GM18868 (cell line): ENCODE results near the gene GBP1.
"Not testable (repeated sequence)": the region's sequence is repeated elsewhere in the genome, so short reads cannot be mapped to it uniquely, and the experiment has no call there.

Source experiments
- ATAC-seq: cut with Tn5 transposase; IDR thresholded peaks from one replicate; pipeline ENCODE4 v1.9.1; 2021; ENCODE audit warnings: mild to moderate bottlenecking, moderate library complexity; ENCODE audit not compliant: unreplicated experiment

GBP1 gene

GRCh38 chr1:89065079-89065868, at the start of gene GBP1:
GBP1 (minus strand) TSS chr1:89065208; CDS start chr1:89063234, 1,974 bp downstream.
- ATAC-seq, result peak; percentile 80

GRCh38 chr1:89114662-89115061, 49.7 kb upstream of the GBP1 start:
- ATAC-seq, result no peak

DNA sequence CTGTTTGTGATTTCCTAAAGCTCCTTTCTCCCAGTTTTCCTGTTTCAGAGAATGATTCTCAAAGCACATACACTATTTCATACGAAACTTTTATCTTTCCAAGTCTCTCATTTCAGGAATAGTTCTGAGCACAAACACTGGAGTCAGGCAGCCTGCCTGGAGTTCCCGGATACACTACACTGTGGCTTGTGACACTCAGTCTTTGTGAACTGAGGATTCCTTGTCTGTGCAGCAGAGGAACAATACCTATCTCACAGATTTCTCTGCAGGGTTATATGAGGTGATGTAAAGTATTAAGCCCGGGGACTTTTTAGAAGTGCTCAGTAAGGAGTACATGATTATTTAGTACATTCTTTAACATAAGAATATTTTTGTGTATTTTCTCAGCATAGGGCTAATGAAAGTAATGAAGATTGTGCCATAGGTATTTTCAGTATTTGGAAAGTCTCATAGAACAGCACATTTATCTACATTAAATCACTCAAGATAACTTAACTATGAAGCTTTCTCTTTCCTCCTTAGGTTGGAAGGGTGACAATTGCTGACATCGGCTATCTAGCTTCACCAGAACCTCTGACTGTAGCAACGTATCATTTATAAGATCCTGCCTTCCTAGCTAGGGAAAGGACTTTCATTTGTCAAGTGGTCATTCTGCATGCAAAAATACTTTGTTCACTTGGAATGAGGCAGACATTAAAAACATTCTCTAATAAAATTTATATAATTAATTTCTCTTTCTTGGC, 48.0 kb upstream of the GBP1 start:
- ATAC-seq, result no peak

- ATAC-seq, result no peak
Measured at GRCh38 chr1:89104687-89105086, 39.7 kb upstream of the GBP1 start.

DNA sequence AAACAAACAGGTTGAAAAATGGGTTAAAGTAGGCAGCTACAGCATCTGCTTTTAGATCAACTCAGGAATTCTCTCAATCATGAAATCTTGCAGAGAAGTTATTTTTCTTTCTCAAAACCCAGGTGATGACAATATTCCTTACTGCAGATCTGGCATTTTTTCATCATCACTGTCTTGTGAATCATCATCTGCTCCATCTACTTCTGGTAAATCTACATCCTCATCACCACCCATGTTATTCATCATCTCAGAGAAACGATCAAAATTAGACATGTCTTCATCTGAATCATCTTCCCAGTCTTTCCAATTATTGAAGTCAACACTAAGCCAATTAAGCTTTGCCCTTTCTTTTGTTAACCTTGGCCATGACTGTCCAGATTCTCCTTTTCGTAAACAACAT, 39.1 kb upstream of the GBP1 start:
- no peak for ATAC-seq

- ATAC-seq, result no peak
Measured at GRCh38 chr1:89102021-89102420, 37.0 kb upstream of the GBP1 start.

GRCh38 chr1:89100412-89100811, 35.4 kb upstream of the GBP1 start:
- no peak for ATAC-seq

GRCh38 chr1:89098857-89099256, 33.8 kb upstream of the GBP1 start:
- ATAC-seq, result no peak

GRCh38 chr1:89095737-89096136, 30.7 kb upstream of the GBP1 start:
- no peak for ATAC-seq

GRCh38 chr1:89089962-89090361, 25.0 kb upstream of the GBP1 start:
- ATAC-seq, result no peak

DNA sequence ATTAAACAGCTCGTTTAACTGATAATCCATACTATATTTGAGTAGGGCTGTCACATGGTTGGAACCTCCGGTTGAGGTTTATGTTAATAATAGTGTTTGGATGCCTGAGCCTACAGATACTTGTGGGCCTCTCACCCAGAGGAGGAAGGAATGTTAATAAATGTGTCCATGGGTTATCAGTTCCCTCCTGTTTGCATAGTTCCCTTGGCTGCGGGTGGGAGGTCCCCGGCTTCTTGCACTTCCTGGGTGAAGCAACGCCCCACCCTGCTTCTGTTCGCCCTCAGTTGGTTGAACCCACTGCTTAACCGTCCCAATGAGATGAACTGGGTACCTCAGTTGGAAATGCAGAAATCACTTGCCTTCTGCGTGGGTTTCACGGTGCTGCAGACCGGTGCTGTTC, 23.6 kb upstream of the GBP1 start:
- no peak for ATAC-seq

DNA sequence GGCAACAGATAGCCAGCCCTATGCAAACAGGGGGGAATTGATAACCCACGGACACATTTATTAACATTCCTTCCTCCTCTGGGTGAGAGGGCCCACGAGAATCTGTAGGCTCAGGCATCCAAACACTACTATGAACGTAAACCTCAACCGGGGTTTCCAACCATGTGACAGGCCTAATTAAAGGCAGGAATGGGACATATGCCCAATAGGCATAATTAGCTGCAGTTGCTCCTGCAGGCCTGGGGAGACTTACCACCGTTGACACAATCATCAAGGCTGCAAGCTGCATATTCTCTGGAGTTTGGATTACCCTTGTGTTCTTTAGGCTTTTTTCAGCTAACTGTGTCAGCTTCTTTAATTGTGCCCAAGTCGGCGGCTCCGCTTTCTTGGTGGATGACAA, 22.2 kb upstream of the GBP1 start:
- no peak for ATAC-seq

DNA sequence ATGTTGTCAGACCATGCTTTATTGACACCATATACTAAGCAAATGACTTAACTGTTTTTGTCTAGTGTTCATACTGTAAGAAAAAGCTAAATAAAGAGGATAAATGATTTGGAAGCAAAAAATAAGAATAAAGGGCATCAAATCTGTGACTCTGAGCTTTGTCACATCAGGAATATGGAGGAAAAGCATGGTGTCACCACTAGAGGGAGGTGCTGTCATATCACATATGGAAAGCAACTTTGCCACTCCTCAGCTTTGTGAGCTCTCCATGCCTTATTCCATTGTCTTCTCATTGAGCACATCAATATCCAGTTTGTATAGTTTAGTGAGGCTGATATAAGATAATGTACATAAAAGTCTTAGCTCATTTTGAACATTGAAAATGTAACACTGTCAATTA, 20.8 kb upstream of the GBP1 start:
- no peak for ATAC-seq

DNA sequence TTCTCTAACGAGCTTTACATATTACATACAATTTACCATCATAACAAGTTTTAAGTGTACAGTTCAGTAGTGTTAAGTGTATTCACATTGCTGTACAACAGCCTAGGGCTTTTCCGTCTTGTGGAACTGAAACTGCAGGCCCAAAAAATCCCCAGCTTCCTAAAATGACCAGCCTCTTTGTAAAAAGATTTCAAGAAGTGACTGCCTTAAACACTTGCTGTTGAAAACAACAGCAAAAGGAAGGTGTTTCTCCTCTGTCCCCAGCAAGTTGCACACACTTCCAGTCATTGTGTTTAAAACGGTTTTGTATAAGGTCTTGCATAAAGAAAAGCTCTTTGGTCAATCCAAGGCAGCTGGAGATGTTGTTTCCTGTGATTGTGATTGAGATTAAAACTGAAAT, 16.0 kb upstream of the GBP1 start:
- peak; percentile 74 for ATAC-seq

- not testable (repeated sequence) for ATAC-seq
Measured at GRCh38 chr1:89080068-89080467, 15.1 kb upstream of the GBP1 start.

- ATAC-seq, result not testable (repeated sequence)
Measured at GRCh38 chr1:89072466-89073065, 7.6 kb upstream of the GBP1 start.

- ATAC-seq, result no peak
Measured at GRCh38 chr1:89070509-89070908, 5.5 kb upstream of the GBP1 start.

DNA sequence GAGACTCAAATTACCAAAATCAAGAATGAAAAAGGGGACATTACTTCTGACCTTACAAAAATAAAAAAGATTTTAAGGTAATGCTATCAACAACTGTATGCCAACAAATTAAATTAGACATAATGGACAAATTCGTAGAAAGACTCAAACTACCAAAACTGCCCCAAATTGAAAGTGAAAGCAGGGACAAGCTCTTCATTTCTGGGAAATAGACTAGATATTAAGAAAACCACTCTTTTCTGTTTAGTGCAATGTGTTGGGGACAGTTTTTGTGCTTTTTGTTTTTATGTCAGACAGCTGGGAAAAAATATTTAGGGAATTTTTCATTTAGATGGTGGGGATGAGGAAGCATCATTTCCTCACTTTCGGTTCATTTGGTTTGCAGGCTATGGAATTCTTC, 4.9 kb upstream of the GBP1 start:
- ATAC-seq, result no peak

- ATAC-seq, result no peak
Measured at GRCh38 chr1:89068291-89068690, 3.3 kb upstream of the GBP1 start.

DNA sequence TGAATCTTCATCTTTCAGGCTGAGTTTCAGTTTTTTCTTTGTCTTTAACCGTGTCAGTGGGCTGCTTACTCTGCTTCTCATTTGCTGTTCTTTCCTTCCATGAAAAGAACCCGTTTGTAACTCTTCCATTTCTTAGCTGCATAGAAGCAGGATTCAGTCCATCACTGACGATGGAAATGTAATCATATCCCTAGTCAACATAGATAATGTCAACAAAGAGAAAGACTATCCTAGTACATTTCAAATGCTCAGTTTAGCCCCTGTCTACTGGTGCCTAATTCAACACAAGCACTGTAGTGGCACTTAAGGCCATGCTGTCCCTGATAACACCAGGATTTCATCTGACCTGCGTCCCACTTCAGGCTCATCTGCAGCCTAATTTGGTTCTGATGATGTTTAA, 376 bp downstream of the GBP1 start:
- peak; percentile 41 for ATAC-seq

GRCh38 chr1:89063094-89063493, 1.9 kb downstream of the GBP1 start:
- ATAC-seq, result no peak

DNA sequence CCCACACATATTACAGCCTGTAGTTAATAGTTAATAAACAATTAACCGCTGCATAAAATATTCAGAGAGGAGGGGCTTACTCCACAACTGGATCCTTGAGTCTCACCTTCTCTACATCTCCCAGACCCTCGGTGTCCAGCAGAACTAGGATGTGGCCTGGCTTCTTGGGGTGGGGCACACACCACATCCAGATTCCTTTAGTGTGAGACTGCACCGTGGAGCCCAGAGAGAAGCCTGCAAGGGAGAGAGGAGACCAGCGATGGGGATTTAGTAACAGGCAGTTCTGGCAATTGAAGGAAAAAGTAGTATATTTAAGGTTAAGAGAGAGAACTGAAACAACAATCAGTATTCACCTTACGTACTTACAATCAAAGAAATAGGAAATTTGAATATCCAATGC, 4.9 kb downstream of the GBP1 start:
- no peak for ATAC-seq
